Measurements from ENCODE around the gene ABCC3. TPM values are rescaled to one million over a fixed set of nuclear protein-coding genes. Genes with fewer than 3 reads are reported as not detected.

ABCC3 gene
- total RNA-seq, 2 donors from 2014 or later, result 0.22 to 0.91 TPM

- TF ChIP-seq, protein P1, sequence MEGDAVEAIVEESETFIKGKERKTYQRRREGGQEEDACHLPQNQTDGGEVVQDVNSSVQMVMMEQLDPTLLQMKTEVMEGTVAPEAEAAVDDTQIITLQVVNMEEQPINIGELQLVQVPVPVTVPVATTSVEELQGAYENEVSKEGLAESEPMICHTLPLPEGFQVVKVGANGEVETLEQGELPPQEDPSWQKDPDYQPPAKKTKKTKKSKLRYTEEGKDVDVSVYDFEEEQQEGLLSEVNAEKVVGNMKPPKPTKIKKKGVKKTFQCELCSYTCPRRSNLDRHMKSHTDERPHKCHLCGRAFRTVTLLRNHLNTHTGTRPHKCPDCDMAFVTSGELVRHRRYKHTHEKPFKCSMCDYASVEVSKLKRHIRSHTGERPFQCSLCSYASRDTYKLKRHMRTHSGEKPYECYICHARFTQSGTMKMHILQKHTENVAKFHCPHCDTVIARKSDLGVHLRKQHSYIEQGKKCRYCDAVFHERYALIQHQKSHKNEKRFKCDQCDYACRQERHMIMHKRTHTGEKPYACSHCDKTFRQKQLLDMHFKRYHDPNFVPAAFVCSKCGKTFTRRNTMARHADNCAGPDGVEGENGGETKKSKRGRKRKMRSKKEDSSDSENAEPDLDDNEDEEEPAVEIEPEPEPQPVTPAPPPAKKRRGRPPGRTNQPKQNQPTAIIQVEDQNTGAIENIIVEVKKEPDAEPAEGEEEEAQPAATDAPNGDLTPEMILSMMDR (conservative IDR thresholded peaks at IDR 0.05), result no peak
- H3K27me3 ChIP-seq (ENCODE audit: control insufficient read depth, insufficient read depth, low read length, poor library complexity, severe bottlenecking), result peaks cover 35% of the 10 kb centered on the region
- no peaks in the 10 kb centered on the region for H3K9me3 Mint-ChIP-seq
- H3K4me1 ChIP-seq (ENCODE audit: control insufficient read depth, insufficient read depth, low read length), result peaks cover 6% of the 10 kb centered on the region
- peaks cover 31% of the 10 kb centered on the region for H3K27me3 Mint-ChIP-seq (ENCODE audit: insufficient read depth)
- H3K36me3 ChIP-seq (ENCODE audit: control insufficient read depth, insufficient read depth, low read length), result no peaks in the 10 kb centered on the region
- no peak overlapping the region for H3K27ac ChIP-seq (ENCODE audit: low read depth, low read length)
- H3K27ac Mint-ChIP-seq, result no peak overlapping the region
- H3K4me3 Mint-ChIP-seq, result no peak overlapping the region
- DNase-seq, result no peak
- peaks cover 22% of the 10 kb centered on the region for H3K4me1 Mint-ChIP-seq
- no peak overlapping the region for H3K9ac ChIP-seq (ENCODE audit: extremely low read depth, low read length, poor library complexity, severe bottlenecking)
- no peak overlapping the region for H3K4me3 ChIP-seq (ENCODE audit: low read length)
- no peaks in the 10 kb centered on the region for H3K9me3 ChIP-seq (ENCODE audit: control insufficient read depth, low read length)
- no peaks in the 10 kb centered on the region for H3K36me3 Mint-ChIP-seq (ENCODE audit: low read depth)
- 78 to 92% methylated on average over 4 to 6 of the region's 6 CpGs for WGBS, 2 experiments (ENCODE audit: insufficient coverage in 1 of 2, insufficient read length in 1 of 2)
Measured at GRCh38 chr17:50629902-50630301, 4.8 kb upstream of the ABCC3 start.

- Mint-ChIP-seq H3K27ac (no peak overlapping the region), H3K4me1 (peaks cover 22% of the 10 kb centered on the region), H3K4me3 (no peak overlapping the region), H3K36me3 (ENCODE audit: low read depth) (no peaks in the 10 kb centered on the region), H3K9me3 (no peaks in the 10 kb centered on the region), H3K27me3 (ENCODE audit: insufficient read depth) (peaks cover 39% of the 10 kb centered on the region)
- peak; percentile 95 for DNase-seq
- Histone ChIP-seq H3K4me3 (ENCODE audit: low read length) (no peak overlapping the region), H3K9me3 (ENCODE audit: control insufficient read depth, low read length) (no peaks in the 10 kb centered on the region), H3K4me1 (ENCODE audit: control insufficient read depth, insufficient read depth, low read length) (peaks cover 6% of the 10 kb centered on the region), H3K36me3 (ENCODE audit: control insufficient read depth, insufficient read depth, low read length) (no peaks in the 10 kb centered on the region), H3K9ac (ENCODE audit: extremely low read depth, low read length, poor library complexity, severe bottlenecking) (no peak overlapping the region), H3K27ac (ENCODE audit: low read depth, low read length) (no peak overlapping the region), H3K27me3 (ENCODE audit: control insufficient read depth, insufficient read depth, low read length, poor library complexity, severe bottlenecking) (peaks cover 43% of the 10 kb centered on the region)
- WGBS, 2 experiments (ENCODE audit: insufficient coverage in 1 of 2, insufficient read length in 1 of 2), result 71 to 83% methylated on average over 5 to 7 of the region's 7 CpGs
- TF ChIP-seq, protein P1 (conservative IDR thresholded peaks at IDR 0.05), result peak; percentile 89
Measured at GRCh38 chr17:50630524-50631194, 4.0 kb upstream of the ABCC3 start.

- H3K27me3 ChIP-seq (ENCODE audit: control insufficient read depth, insufficient read depth, low read length, poor library complexity, severe bottlenecking), result peaks cover 50% of the 10 kb centered on the region
- no peaks in the 10 kb centered on the region for H3K9me3 ChIP-seq (ENCODE audit: control insufficient read depth, low read length)
- H3K4me1 ChIP-seq (ENCODE audit: control insufficient read depth, insufficient read depth, low read length), result peaks cover 6% of the 10 kb centered on the region
- no peaks in the 10 kb centered on the region for H3K9me3 Mint-ChIP-seq
- H3K27ac Mint-ChIP-seq, result no peak overlapping the region
- H3K9ac ChIP-seq (ENCODE audit: extremely low read depth, low read length, poor library complexity, severe bottlenecking), result no peak overlapping the region
- TF ChIP-seq, protein P1 (conservative IDR thresholded peaks at IDR 0.05), result no peak
- 81 to 87% methylated on average over 5 to 11 of the region's 11 CpGs for WGBS, 2 experiments (ENCODE audit: insufficient coverage in 1 of 2, insufficient read length in 1 of 2)
- no peak for DNase-seq
- no peak overlapping the region for H3K27ac ChIP-seq (ENCODE audit: low read depth, low read length)
- peaks cover 18% of the 10 kb centered on the region for H3K4me1 Mint-ChIP-seq
- peaks cover 46% of the 10 kb centered on the region for H3K27me3 Mint-ChIP-seq (ENCODE audit: insufficient read depth)
- no peak overlapping the region for H3K4me3 Mint-ChIP-seq
- H3K36me3 Mint-ChIP-seq (ENCODE audit: low read depth), result no peaks in the 10 kb centered on the region
- no peak overlapping the region for H3K4me3 ChIP-seq (ENCODE audit: low read length)
- H3K36me3 ChIP-seq (ENCODE audit: control insufficient read depth, insufficient read depth, low read length), result no peaks in the 10 kb centered on the region
Measured at GRCh38 chr17:50631195-50631907, 3.3 kb upstream of the ABCC3 start.
